NT2/D1 (cell line): ENCODE results near the gene QDPR.

ENCODE experiments used
- YY1 ChIP-seq: IDR thresholded peaks from 2 replicates; pipeline ENCODE4 v1.6.1; 2011; ENCODE audit not compliant: insufficient read length, insufficient read depth
- ZNF274 ChIP-seq: IDR thresholded peaks from 2 replicates; pipeline ENCODE4 v1.6.1; 2011; ENCODE audit warnings: mild to moderate bottlenecking, low read depth, low read length

- TF ChIP-seq ZNF274 (no peak), YY1 (no peak)
These were observed 19.0 kb downstream of the QDPR start for GRCh38 chr4:17492876-17493275.
